K562 (cell line): ENCODE results near the gene ZFP57. TPM values are rescaled to one million over a fixed set of nuclear protein-coding genes. Genes with fewer than 3 reads are reported as not detected.

ENCODE experiments used
- ATAC-seq: fragments of 200-7000 bp; cut with Tn5 transposase; 3 replicates; pipeline ENCODE4 v1.9.1; 2020; ENCODE audit warnings: moderate library complexity
- BruUV-seq: library from RNA; stranded (reverse); fragments of 400-500 nt; replicated peaks from 2 replicates; lab custom pipeline; 2021; lab: Mats Ljungman, UMichigan
- CTCF ChIA-PET: fragments of 300-600 bp; formaldehyde crosslinking; extraction: SDS; loops from one replicate; lab custom pipeline; 2021; ENCODE audit warnings: low intra/inter-chr PET ratio; lab: Yijun Ruan, JAX
- POLR2A ChIA-PET: fragments of 300-600, 350-650 bp; sonication (Branson Sonifier 250); formaldehyde crosslinking; extraction: SDS; loops from one replicate; lab custom pipeline; 2021; ENCODE audit warnings: antibody characterized with exemption, inconsistent platforms; lab: Yijun Ruan, JAX
- DNase-seq, 4 experiments: peaks; one replicate each; pipeline versions ENCODE4 v3.0.0 to v3.0.0-alpha.2; 2011 to 2018; ENCODE audit warnings: low spot score in 3 of 4, mixed read lengths in 3 of 4; ENCODE audit errors: extremely low read depth in 1 of 4
- FAIRE-seq: peaks from 2 replicates; lab custom pipeline; 2011; peaks lifted over from hg19 to GRCh38; lab: Jason Lieb, UNC
- H2AFZ ChIP-seq: 2 replicates; pipeline ENCODE4 v1.6.0; 2011; ENCODE audit warnings: low read depth, low read length, control low read depth, inconsistent platforms
- H3K27ac ChIP-seq: fragments of 200-600 bp; 3 replicates; pipeline ENCODE4 v1.8.0; 2011; ENCODE audit warnings: low read depth, mild to moderate bottlenecking, control low read depth, inconsistent platforms, low read length, moderate library complexity, mixed read lengths; ENCODE audit errors: extremely low read depth
- H3K27me3 ChIP-seq, 2 experiments: fragments of 300-600 bp in 1 of 2; 2 replicates in 1 of 2; 3 replicates in 1 of 2; pipeline versions ENCODE4 v1.6.0 to v1.8.0; 2011; ENCODE audit warnings: inconsistent platforms in 2 of 2, low read length in 2 of 2, mild to moderate bottlenecking in 1 of 2, mixed read lengths in 1 of 2, moderate library complexity in 1 of 2; ENCODE audit not compliant: control insufficient read depth in 2 of 2, insufficient read depth in 2 of 2
- H3K36me3 ChIP-seq: fragments of 300-600 bp; 3 replicates; pipeline ENCODE4 v1.8.0; 2011; ENCODE audit warnings: mild to moderate bottlenecking, low read length, inconsistent platforms; ENCODE audit not compliant: control insufficient read depth, insufficient read depth
- H3K4me1 ChIP-seq, 2 experiments: fragments of 200-600 bp in 1 of 2; replicated peaks in 1 of 2; 2 replicates in 1 of 2; 3 replicates in 1 of 2; pipeline versions ENCODE4 v1.5.1 to v1.8.0; 2011; ENCODE audit warnings: inconsistent platforms in 2 of 2, low read length in 2 of 2, mild to moderate bottlenecking in 1 of 2, mixed read lengths in 1 of 2, moderate library complexity in 1 of 2; ENCODE audit not compliant: control insufficient read depth in 2 of 2, insufficient read depth in 2 of 2
- H3K4me2 ChIP-seq: 2 replicates; pipeline ENCODE4 v1.6.1; 2011; ENCODE audit warnings: low read length, control low read depth, inconsistent platforms, mixed read lengths; ENCODE audit not compliant: insufficient read depth
- H3K4me3 ChIP-seq: fragments of 200-600 bp; sonication (generic), shearing (Covaris generic); 2 replicates; pipeline ENCODE4 v1.5.1; 2016; ENCODE audit warnings: control low read depth, inconsistent platforms
- H3K79me2 ChIP-seq: fragments of 200-600 bp; 3 replicates; pipeline ENCODE4 v1.8.0; 2011; ENCODE audit warnings: low read length, inconsistent platforms; ENCODE audit not compliant: control insufficient read depth, insufficient read depth
- H3K9ac ChIP-seq, 2 experiments: 2 replicates each; pipeline versions ENCODE4 v1.6.0 to v1.6.1; 2011; ENCODE audit warnings: low read depth in 2 of 2, low read length in 2 of 2, control low read depth in 1 of 2, inconsistent platforms in 1 of 2, mild to moderate bottlenecking in 1 of 2, mixed read lengths in 1 of 2; ENCODE audit not compliant: insufficient read depth in 1 of 2
- H3K9me1 ChIP-seq: one replicate; pipeline ENCODE4 v1.6.0; 2011; ENCODE audit warnings: inconsistent platforms, mild to moderate bottlenecking, low read length, moderate library complexity; ENCODE audit not compliant: control insufficient read depth, insufficient read depth
- H3K9me3 ChIP-seq: replicated peaks from 2 replicates; pipeline ENCODE4 v1.5.1; 2011; ENCODE audit warnings: low read depth, low read length, inconsistent platforms; ENCODE audit not compliant: control insufficient read depth, insufficient read depth
- H4K20me1 ChIP-seq: replicated peaks from 2 replicates; pipeline ENCODE4 v1.6.1; 2011; ENCODE audit warnings: low read length, inconsistent platforms, mixed read lengths; ENCODE audit not compliant: control insufficient read depth, insufficient read depth
- EZH2 ChIP-seq: IDR thresholded peaks from 2 replicates; pipeline ENCODE4 v1.6.1; 2012; ENCODE audit warnings: low read depth, mild to moderate bottlenecking, inconsistent platforms, low read length, borderline replicate concordance
- HOXB6 ChIP-seq: fragments of 250-450 bp; sonication (Bioruptor Pico); IDR thresholded peaks from 2 replicates; pipeline ENCODE4 v1.5.1; 2022; ENCODE audit warnings: mild to moderate bottlenecking, borderline replicate concordance
- LEF1 ChIP-seq: fragments of 450-650 bp; IDR thresholded peaks from 2 replicates; pipeline ENCODE4 v1.6.1; 2016; ENCODE audit warnings: mild to moderate bottlenecking
- NFIC ChIP-seq: fragments of 450-650 bp; IDR thresholded peaks from 2 replicates; pipeline ENCODE4 v1.6.1; 2017; ENCODE audit warnings: mild to moderate bottlenecking, inconsistent platforms
- POLR2H ChIP-seq: IDR thresholded peaks from 2 replicates; pipeline ENCODE4 v1.6.1; 2016; ENCODE audit warnings: missing genetic modification characterization, low read depth, mild to moderate bottlenecking, control low read depth, missing compliant biosample characterization, moderate library complexity
- RB1 ChIP-seq: fragments of 450-650 bp; IDR thresholded peaks from 2 replicates; pipeline ENCODE4 v1.6.1; 2017; ENCODE audit warnings: low read depth, mild to moderate bottlenecking
- RBM14 ChIP-seq: fragments of 200-400 bp; formaldehyde crosslinking; IDR thresholded peaks from 2 replicates; pipeline ENCODE4 v1.6.1; 2018; ENCODE audit warnings: low read depth, mild to moderate bottlenecking, low read length, moderate library complexity, borderline replicate concordance; ENCODE audit not compliant: insufficient read depth
- RFX1 ChIP-seq: fragments of 450-650 bp; IDR thresholded peaks from 2 replicates; pipeline ENCODE4 v1.6.1; 2016; ENCODE audit warnings: mild to moderate bottlenecking, moderate library complexity
- SMARCA4 ChIP-seq: fragments of 450-650 bp; IDR thresholded peaks from 2 replicates; pipeline ENCODE4 v1.6.1; 2016
- ZBTB8A ChIP-seq: fragments of 450-650 bp; IDR thresholded peaks from 2 replicates; pipeline ENCODE4 v1.6.1; 2018; ENCODE audit warnings: mild to moderate bottlenecking, moderate library complexity; ENCODE audit not compliant: partially characterized antibody
- ZFX ChIP-seq: sonication (generic); formaldehyde crosslinking; IDR thresholded peaks from 2 replicates; pipeline ENCODE4 v1.8.0; 2022; ENCODE audit warnings: mild to moderate bottlenecking, missing genetic modification reagents, moderate library complexity
- ZKSCAN1 ChIP-seq: fragments of 150-350 bp; IDR thresholded peaks from 2 replicates; pipeline ENCODE4 v1.6.1; 2016; ENCODE audit warnings: low read depth, low read length
- WGBS: fragments of 100-300 bp; shearing (Covaris generic); methylation state at CpG from one replicate; pipeline ENCODE4 v1.1.6; 2016; ENCODE audit warnings: low coverage, mixed read lengths; ENCODE audit not compliant: insufficient coverage; ENCODE audit errors: missing lambda C conversion rate; 5-methylcytosine and 5-hydroxymethylcytosine counted together
- in situ Hi-C: fragments of 300-500 bp; cut with MboI; formaldehyde crosslinking; loops from 4 replicates; pipeline ENCODE4 v1.15.0; 2018; ENCODE audit warnings: inconsistent platforms, mixed read lengths
- intact Hi-C: fragments of 100-400 bp; cut with micrococcal nuclease; formaldehyde crosslinking; loops from 2 replicates; pipeline ENCODE4 v1.14.2; 2022
- polyA plus RNA-seq, 8 experiments: library from polyadenylated mRNA; depleted of rRNA in 4 of 8; stranded (reverse) in 5 of 8; unstranded in 3 of 8; fragments of >200 nt; fragmentation: Nextera tagmentation in 2 of 8; fragmentation: Illumina TruSeq in 1 of 8; extraction: Ambion mirVana in 2 of 8; extraction: Trizol in 1 of 8; gene quantifications; 2 replicates each; pipeline versions ENCODE4 v1.2.1 to v1.2.3, GENCODE V29; 2011 to 2014; ENCODE audit warnings: inconsistent platforms in 1 of 8, missing spikeins in 1 of 8
- total RNA-seq, 7 experiments: library from RNA; depleted of rRNA in 6 of 7; stranded (reverse); fragments of >200 nt in 6 of 7; fragmentation: Illumina TruSeq in 2 of 7; extraction: Trizol in 2 of 7; gene quantifications; 2 replicates each; pipeline versions ENCODE4 v1.2.1 to v1.2.3, GENCODE V29; 2011 to 2021; ENCODE audit warnings: low replicate concordance in 1 of 7
- TF ChIP-seq, protein P1 (sequence below): sonication (generic); formaldehyde crosslinking; IDR thresholded peaks from 2 replicates; pipeline ENCODE4 v1.8.1; 2023; ENCODE audit warnings: mild to moderate bottlenecking, missing genetic modification reagents
- TF ChIP-seq, protein P2 (sequence below): fragments of 200-400 bp; formaldehyde crosslinking; IDR thresholded peaks from 2 replicates; pipeline ENCODE4 v1.6.1; 2017; ENCODE audit warnings: mild to moderate bottlenecking, low read depth, low read length, moderate library complexity
- TF ChIP-seq, protein P3 (sequence below): fragments of 450-650 bp; IDR thresholded peaks from 2 replicates; pipeline ENCODE4 v1.6.1; 2014; ENCODE audit warnings: low read depth, mild to moderate bottlenecking, moderate library complexity, borderline replicate concordance
- TF ChIP-seq, protein P4 (sequence below): sonication (generic); formaldehyde crosslinking; IDR thresholded peaks from 2 replicates; pipeline ENCODE4 v1.8.1; 2022; ENCODE audit warnings: missing genetic modification reagents

Gene ZFP57
- total and polyA plus RNA-seq, 9 of the 15 experiments (the other 6 are each of a cell fraction or from before 2014, with no cell fraction given) = 0.04 to 0.28 (median 0.13) TPM

DNA sequence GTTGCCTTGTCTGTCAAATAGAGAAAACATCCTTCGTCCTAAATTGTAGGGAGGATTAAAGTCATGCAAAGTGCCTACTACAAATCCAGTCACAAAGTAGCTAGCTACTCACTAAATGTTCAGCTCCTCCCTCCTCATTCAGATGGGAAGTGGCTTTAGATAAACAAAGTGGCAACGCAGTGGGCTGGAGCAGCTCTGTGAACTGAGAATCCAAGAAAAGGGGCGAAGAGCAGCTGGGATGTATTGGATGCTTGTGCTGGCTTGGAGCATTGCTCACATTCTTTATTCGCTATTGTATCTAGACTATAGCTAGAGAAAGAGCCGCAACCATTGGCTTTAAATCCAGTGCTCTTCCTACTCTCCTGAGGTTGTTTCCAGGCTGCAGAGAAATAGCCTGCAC lies 13.8 kb downstream of the ZFP57 start (continued):
- TF ChIP-seq, protein P1, sequence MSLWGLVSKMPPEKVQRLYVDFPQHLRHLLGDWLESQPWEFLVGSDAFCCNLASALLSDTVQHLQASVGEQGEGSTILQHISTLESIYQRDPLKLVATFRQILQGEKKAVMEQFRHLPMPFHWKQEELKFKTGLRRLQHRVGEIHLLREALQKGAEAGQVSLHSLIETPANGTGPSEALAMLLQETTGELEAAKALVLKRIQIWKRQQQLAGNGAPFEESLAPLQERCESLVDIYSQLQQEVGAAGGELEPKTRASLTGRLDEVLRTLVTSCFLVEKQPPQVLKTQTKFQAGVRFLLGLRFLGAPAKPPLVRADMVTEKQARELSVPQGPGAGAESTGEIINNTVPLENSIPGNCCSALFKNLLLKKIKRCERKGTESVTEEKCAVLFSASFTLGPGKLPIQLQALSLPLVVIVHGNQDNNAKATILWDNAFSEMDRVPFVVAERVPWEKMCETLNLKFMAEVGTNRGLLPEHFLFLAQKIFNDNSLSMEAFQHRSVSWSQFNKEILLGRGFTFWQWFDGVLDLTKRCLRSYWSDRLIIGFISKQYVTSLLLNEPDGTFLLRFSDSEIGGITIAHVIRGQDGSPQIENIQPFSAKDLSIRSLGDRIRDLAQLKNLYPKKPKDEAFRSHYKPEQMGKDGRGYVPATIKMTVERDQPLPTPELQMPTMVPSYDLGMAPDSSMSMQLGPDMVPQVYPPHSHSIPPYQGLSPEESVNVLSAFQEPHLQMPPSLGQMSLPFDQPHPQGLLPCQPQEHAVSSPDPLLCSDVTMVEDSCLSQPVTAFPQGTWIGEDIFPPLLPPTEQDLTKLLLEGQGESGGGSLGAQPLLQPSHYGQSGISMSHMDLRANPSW (CRISPR knock-in tag) = no peak
- no peak for TF ChIP-seq SMARCA4
- no peak for TF ChIP-seq RBM14
- TF ChIP-seq LEF1 = no peak
- TF ChIP-seq ZBTB8A = no peak
- TF ChIP-seq NFIC = no peak
- no peak for TF ChIP-seq HOXB6 (CRISPR knock-in tag)

DNA sequence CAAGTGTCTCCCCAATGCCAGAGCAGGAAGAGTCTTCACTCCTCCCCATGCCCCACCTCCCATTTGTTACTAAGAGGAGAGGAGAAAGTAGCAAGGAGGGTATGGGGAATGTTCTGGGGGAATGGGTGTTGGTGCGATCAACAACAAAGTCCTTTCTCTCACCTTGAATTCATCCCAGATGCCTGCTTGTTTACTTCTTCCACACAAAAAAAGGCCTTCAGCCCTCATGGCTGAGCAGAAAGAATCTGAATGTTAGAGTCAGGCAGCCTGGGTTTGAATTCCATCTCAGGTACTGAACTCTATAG lies 14.2 kb downstream of the ZFP57 start:
- 0% methylated on average over 1 of the region's 1 CpG for WGBS
- in situ Hi-C loops = no loop called here
- no peak overlapping the region for H3K4me2 ChIP-seq
- no peaks in the 10 kb centered on the region for H3K9me1 ChIP-seq
- CTCF ChIA-PET = no interaction called here
- H3K27ac ChIP-seq = no peak overlapping the region
- no peak overlapping the region for H2AFZ ChIP-seq
- no peak for ATAC-seq
- peaks cover 17 to 38% of the 10 kb centered on the region in 2 experiments for H3K27me3 ChIP-seq
- 0 out of 2 replicates have a peak, but pooled peaks cover 3% of the 10 kb centered on the region for H4K20me1 ChIP-seq
- no peaks in the 10 kb centered on the region for H3K4me1 ChIP-seq
- no peaks in the 10 kb centered on the region for H3K36me3 ChIP-seq
- no peak overlapping the region for H3K4me3 ChIP-seq
- POLR2A ChIA-PET = interaction anchor here (1.3 to 1.7 kb wide), 2 partner anchors 25 to 33 kb away, joined by 4 to 8 read pairs; no protein-coding TSS in a partner anchor
- no peak for DNase-seq
- no peaks in the 10 kb centered on the region for H3K79me2 ChIP-seq
- no peak overlapping the region for H3K9ac ChIP-seq
- FAIRE-seq = no peak
- intact Hi-C loops = no loop called here
- no TSS peak for BruUV-seq
- H3K9me3 ChIP-seq = no peaks in the 10 kb centered on the region
- TF ChIP-seq EZH2 (no peak), RFX1 (no peak), ZFX (CRISPR knock-in tag) (no peak), RB1 (no peak), POLR2H (tag) (no peak), ZKSCAN1 (no peak)
- TF ChIP-seq, protein P2, sequence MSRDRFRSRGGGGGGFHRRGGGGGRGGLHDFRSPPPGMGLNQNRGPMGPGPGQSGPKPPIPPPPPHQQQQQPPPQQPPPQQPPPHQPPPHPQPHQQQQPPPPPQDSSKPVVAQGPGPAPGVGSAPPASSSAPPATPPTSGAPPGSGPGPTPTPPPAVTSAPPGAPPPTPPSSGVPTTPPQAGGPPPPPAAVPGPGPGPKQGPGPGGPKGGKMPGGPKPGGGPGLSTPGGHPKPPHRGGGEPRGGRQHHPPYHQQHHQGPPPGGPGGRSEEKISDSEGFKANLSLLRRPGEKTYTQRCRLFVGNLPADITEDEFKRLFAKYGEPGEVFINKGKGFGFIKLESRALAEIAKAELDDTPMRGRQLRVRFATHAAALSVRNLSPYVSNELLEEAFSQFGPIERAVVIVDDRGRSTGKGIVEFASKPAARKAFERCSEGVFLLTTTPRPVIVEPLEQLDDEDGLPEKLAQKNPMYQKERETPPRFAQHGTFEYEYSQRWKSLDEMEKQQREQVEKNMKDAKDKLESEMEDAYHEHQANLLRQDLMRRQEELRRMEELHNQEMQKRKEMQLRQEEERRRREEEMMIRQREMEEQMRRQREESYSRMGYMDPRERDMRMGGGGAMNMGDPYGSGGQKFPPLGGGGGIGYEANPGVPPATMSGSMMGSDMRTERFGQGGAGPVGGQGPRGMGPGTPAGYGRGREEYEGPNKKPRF = no peak
- TF ChIP-seq, protein P3, sequence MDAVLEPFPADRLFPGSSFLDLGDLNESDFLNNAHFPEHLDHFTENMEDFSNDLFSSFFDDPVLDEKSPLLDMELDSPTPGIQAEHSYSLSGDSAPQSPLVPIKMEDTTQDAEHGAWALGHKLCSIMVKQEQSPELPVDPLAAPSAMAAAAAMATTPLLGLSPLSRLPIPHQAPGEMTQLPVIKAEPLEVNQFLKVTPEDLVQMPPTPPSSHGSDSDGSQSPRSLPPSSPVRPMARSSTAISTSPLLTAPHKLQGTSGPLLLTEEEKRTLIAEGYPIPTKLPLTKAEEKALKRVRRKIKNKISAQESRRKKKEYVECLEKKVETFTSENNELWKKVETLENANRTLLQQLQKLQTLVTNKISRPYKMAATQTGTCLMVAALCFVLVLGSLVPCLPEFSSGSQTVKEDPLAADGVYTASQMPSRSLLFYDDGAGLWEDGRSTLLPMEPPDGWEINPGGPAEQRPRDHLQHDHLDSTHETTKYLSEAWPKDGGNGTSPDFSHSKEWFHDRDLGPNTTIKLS = no peak
- TF ChIP-seq, protein P4, sequence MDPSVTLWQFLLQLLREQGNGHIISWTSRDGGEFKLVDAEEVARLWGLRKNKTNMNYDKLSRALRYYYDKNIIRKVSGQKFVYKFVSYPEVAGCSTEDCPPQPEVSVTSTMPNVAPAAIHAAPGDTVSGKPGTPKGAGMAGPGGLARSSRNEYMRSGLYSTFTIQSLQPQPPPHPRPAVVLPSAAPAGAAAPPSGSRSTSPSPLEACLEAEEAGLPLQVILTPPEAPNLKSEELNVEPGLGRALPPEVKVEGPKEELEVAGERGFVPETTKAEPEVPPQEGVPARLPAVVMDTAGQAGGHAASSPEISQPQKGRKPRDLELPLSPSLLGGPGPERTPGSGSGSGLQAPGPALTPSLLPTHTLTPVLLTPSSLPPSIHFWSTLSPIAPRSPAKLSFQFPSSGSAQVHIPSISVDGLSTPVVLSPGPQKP (CRISPR knock-in tag) = no peak
